Endothelial cell (in vitro differentiated cells): Measurements from ENCODE around the gene ABL2. TPM values are rescaled to one million over a fixed set of nuclear protein-coding genes. Genes with fewer than 3 reads are reported as not detected.

Source experiments
- DNase-seq: peaks from one replicate; pipeline ENCODE4 v3.0.0; 2021; ENCODE audit warnings: low spot score
- H3K27ac Mint-ChIP-seq: one replicate; pipeline ENCODE4 v1.8.0; 2021; ENCODE audit warnings: mixed read lengths, inconsistent platforms; ENCODE audit not compliant: unreplicated experiment
- H3K27me3 Mint-ChIP-seq: one replicate; pipeline ENCODE4 v1.8.0; 2021; ENCODE audit warnings: mild to moderate bottlenecking, moderate library complexity, mixed read lengths, inconsistent platforms; ENCODE audit not compliant: unreplicated experiment
- H3K36me3 Mint-ChIP-seq: one replicate; pipeline ENCODE4 v1.8.0; 2021; ENCODE audit warnings: mild to moderate bottlenecking, low read depth, mixed read lengths, inconsistent platforms; ENCODE audit not compliant: unreplicated experiment
- H3K4me1 Mint-ChIP-seq: one replicate; pipeline ENCODE4 v1.8.0; 2021; ENCODE audit warnings: mild to moderate bottlenecking, mixed read lengths, inconsistent platforms; ENCODE audit not compliant: unreplicated experiment
- H3K4me3 Mint-ChIP-seq: one replicate; pipeline ENCODE4 v1.8.0; 2021; ENCODE audit warnings: mild to moderate bottlenecking, mixed read lengths, inconsistent platforms; ENCODE audit not compliant: unreplicated experiment
- H3K9me3 Mint-ChIP-seq: one replicate; pipeline ENCODE4 v1.8.0; 2021; ENCODE audit warnings: mixed read lengths, inconsistent platforms; ENCODE audit not compliant: unreplicated experiment
- total RNA-seq: library from RNA; stranded (reverse); fragmentation: NEBNext Ultra II Directional; extraction: Animal tissue kit (Norgen Biotek cat#: 25700); gene quantifications from one replicate; pipeline ENCODE4 v1.2.1, GENCODE V29; 2021; ENCODE audit not compliant: unreplicated experiment
- TF ChIP-seq, protein P1 (sequence below): fragments of 200-600 bp; sonication (generic); IDR thresholded peaks from one replicate; pipeline ENCODE4 v1.5.0; 2021; ENCODE audit warnings: antibody characterized with exemption; ENCODE audit not compliant: unreplicated experiment

The ABL2 gene
- total RNA-seq, 1 donor from 2014 or later, result 160 TPM

- H3K4me1 Mint-ChIP-seq, result peaks cover 17% of the 10 kb centered on the region
Observed at GRCh38 chr1:179080866-179081686, 148.4 kb downstream of the ABL2 start.

GRCh38 chr1:179079113-179079761, 150.2 kb downstream of the ABL2 start:
- TF ChIP-seq, protein P1, sequence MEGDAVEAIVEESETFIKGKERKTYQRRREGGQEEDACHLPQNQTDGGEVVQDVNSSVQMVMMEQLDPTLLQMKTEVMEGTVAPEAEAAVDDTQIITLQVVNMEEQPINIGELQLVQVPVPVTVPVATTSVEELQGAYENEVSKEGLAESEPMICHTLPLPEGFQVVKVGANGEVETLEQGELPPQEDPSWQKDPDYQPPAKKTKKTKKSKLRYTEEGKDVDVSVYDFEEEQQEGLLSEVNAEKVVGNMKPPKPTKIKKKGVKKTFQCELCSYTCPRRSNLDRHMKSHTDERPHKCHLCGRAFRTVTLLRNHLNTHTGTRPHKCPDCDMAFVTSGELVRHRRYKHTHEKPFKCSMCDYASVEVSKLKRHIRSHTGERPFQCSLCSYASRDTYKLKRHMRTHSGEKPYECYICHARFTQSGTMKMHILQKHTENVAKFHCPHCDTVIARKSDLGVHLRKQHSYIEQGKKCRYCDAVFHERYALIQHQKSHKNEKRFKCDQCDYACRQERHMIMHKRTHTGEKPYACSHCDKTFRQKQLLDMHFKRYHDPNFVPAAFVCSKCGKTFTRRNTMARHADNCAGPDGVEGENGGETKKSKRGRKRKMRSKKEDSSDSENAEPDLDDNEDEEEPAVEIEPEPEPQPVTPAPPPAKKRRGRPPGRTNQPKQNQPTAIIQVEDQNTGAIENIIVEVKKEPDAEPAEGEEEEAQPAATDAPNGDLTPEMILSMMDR, result peak; percentile 46
- Mint-ChIP-seq H3K4me3 (no peak overlapping the region), H3K4me1 (peaks cover 22% of the 10 kb centered on the region), H3K27ac (no peak overlapping the region), H3K27me3 (peaks cover 6% of the 10 kb centered on the region), H3K36me3 (no peaks in the 10 kb centered on the region), H3K9me3 (no peaks in the 10 kb centered on the region)
- peak; percentile 49 for DNase-seq

More at GRCh38 chr1:179080866-179081686, 148.4 kb downstream of the ABL2 start:
- TF ChIP-seq, protein P1, result no peak
- H3K36me3 Mint-ChIP-seq, result no peaks in the 10 kb centered on the region
- H3K27ac Mint-ChIP-seq, result peak overlapping the region; percentile 75
- DNase-seq, result peak; percentile 33
- H3K9me3 Mint-ChIP-seq, result no peaks in the 10 kb centered on the region
- H3K27me3 Mint-ChIP-seq, result peaks cover 6% of the 10 kb centered on the region
- H3K4me3 Mint-ChIP-seq, result peak overlapping the region; percentile 88

GRCh38 chr1:179077396-179077795, 152.1 kb downstream of the ABL2 start:
- Mint-ChIP-seq H3K27me3 (peaks cover 6% of the 10 kb centered on the region), H3K4me1 (peaks cover 13% of the 10 kb centered on the region), H3K9me3 (no peaks in the 10 kb centered on the region), H3K27ac (no peak overlapping the region), H3K36me3 (no peaks in the 10 kb centered on the region), H3K4me3 (no peak overlapping the region)
- DNase-seq, result no peak
- TF ChIP-seq, protein P1, result no peak

DNA sequence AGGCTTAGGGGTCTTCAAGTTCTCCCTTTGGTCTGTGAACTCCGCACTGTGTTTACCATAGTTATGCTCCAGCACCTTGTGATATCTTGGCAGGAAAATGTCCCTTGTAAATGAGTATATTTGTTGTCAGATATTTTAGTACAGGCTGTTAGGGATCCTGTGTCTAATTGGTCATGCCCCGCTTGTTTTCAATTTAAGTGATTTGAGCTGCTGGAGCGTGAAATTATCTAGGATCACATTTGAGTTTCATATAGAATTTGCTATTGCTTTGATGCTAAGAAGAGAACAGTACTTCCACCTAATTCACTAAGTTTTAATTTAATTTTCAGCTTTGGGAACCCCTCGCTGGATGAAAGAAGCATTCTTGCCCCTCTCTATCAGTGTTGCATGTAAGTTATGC, 163.0 kb downstream of the ABL2 start:
- H3K4me3 Mint-ChIP-seq, result no peak overlapping the region
- no peak overlapping the region for H3K27ac Mint-ChIP-seq
- no peaks in the 10 kb centered on the region for H3K36me3 Mint-ChIP-seq
- TF ChIP-seq, protein P1, result no peak
- H3K9me3 Mint-ChIP-seq, result no peaks in the 10 kb centered on the region
- no peaks in the 10 kb centered on the region for H3K4me1 Mint-ChIP-seq
- DNase-seq, result no peak
- H3K27me3 Mint-ChIP-seq, result peaks cover 4% of the 10 kb centered on the region
